ENCODE data around the gene ZNF557. TPM values are rescaled to one million over a fixed set of nuclear protein-coding genes. Genes with fewer than 3 reads are reported as not detected.

Gene ZNF557
- total and polyA plus RNA-seq, 10 donors = 1.1 to 20.8 (median 13.6) TPM

DNA sequence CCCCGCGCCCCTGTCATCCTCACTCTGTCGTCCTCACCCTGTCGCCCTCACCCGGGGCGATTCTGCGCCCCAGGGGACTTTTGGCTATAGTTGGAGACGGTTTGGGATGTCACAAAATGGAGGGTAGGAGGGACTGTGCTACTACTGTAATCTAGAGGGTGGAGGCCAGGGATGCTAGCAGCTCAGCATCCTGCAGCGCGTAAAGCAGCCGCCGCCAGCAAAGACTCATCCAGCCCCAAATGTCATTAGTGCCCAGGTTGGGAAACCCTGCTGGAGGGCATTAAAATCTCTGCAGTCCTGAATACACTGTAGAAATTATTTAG is 362 bp downstream of the ZNF557 start:
- H3K27me3 ChIP-seq (replicated peaks in 1 of 7) = no peaks in the 10 kb centered on the region
- H3K27ac ChIP-seq = peak overlapping the region; percentile 89 to 97 (median 92)
- DNase-seq = no peak
- peak overlapping the region; percentile 85 to 100 (median 98) for H3K4me3 ChIP-seq
- H3K4me1 ChIP-seq = peaks cover 6 to 24% (median 16%) of the 10 kb centered on the region in 6 donors
- H3K9me3 ChIP-seq = peaks cover 0 to 7% (median under 1%) of the 10 kb centered on the region in 8 donors
- peaks cover 0 to 45% (median 40%) of the 10 kb centered on the region in 6 donors for H3K36me3 ChIP-seq
- intact Hi-C loops (cut with DNase I; ENCODE audit: low total_unique reads) = no loop called here
- WGBS, 5 donors = 0 to 2% (median 1%) methylated on average over 8 to 12 of the region's 12 CpGs
- no peak for TF ChIP-seq POLR2AphosphoS5 (IDR thresholded peaks at IDR 0.05)
- TF ChIP-seq, protein P1, sequence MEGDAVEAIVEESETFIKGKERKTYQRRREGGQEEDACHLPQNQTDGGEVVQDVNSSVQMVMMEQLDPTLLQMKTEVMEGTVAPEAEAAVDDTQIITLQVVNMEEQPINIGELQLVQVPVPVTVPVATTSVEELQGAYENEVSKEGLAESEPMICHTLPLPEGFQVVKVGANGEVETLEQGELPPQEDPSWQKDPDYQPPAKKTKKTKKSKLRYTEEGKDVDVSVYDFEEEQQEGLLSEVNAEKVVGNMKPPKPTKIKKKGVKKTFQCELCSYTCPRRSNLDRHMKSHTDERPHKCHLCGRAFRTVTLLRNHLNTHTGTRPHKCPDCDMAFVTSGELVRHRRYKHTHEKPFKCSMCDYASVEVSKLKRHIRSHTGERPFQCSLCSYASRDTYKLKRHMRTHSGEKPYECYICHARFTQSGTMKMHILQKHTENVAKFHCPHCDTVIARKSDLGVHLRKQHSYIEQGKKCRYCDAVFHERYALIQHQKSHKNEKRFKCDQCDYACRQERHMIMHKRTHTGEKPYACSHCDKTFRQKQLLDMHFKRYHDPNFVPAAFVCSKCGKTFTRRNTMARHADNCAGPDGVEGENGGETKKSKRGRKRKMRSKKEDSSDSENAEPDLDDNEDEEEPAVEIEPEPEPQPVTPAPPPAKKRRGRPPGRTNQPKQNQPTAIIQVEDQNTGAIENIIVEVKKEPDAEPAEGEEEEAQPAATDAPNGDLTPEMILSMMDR (IDR thresholded peaks at IDR 0.05 in 8 of 11, conservative IDR thresholded peaks at IDR 0.05 in 3 of 11) = peak in 1 of 11 experiments; percentile 0

DNA sequence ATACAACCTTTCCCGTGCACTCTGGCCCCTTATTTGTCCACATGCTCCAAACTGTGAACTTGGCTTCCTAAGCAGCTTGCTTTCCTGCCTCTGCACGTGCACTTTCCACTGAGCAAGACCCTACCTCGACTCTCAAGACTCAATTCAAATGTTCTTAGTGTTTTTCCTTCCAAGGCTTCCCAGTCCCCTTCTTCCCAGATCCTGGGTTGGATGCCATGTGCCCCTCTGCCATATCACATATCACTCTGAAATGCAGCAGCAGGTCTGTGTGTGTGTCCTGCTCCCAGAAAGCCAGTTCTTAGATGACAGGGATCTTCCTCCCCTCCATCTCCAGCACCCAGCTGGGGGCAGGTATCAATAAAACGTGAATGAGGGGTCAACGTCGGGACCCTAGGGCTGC is 3.0 kb downstream of the ZNF557 start:
- 93 to 98% (median 95%) methylated on average over 6 of the region's 6 CpGs for WGBS, 5 donors
- peaks cover 23 to 71% (median 67%) of the 10 kb centered on the region in 6 donors for H3K36me3 ChIP-seq
- intact Hi-C loops (cut with DNase I; ENCODE audit: low total_unique reads) = no loop called here

DNA sequence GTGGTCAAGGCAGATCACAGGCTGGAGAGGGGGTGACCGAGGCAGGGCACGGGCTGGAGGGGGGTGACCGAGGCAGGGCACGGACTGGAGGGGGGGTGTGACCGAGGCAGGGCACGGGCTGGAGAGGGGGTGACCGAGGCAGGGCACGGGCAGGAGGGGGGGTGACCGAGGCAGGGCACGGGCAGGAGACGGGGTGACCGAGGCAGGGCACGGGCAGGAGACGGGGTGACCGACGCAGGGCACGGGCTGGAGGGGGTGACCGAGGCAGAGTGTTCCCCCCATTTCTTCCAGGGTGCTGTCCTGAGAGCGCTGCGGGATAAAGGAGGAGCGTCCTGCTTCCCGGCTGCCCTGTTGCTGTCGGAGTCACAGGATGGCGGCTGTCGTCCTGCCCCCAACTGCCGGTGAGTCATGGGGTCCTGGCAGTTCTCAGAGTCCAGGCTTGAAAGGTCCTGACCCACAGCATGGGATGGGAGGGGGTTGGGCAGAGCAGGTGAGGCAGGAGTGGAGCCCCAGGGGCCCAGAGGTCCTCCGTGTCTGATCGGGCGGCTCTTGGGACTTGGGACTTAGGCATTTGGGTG is 5.3 kb downstream of the ZNF557 start:
- TF ChIP-seq POLR2AphosphoS5 (IDR thresholded peaks at IDR 0.05) = peak in 1 of 3 donors; percentile 23
- no peak for TF ChIP-seq POLR2A (IDR thresholded peaks at IDR 0.05)
- H3K4me1 ChIP-seq = peaks cover 6 to 17% (median 13%) of the 10 kb centered on the region in 6 donors
- H3K27me3 ChIP-seq (replicated peaks in 1 of 7) = no peaks in the 10 kb centered on the region
- intact Hi-C loops (cut with DNase I; ENCODE audit: low total_unique reads) = no loop called here
- WGBS, 5 donors = 97 to 98% (median 98%) methylated on average over 25 to 29 of the region's 29 CpGs
- H3K4me3 ChIP-seq = no peak overlapping the region
- peaks cover 13 to 51% (median 50%) of the 10 kb centered on the region in 8 donors for H3K9me3 ChIP-seq
- no peak overlapping the region for H3K27ac ChIP-seq
- no peak for DNase-seq
- peaks cover 39 to 94% (median 89%) of the 10 kb centered on the region in 6 donors for H3K36me3 ChIP-seq

More for the DNA sequence above, 3.0 kb downstream of the ZNF557 start:
- no peaks in the 10 kb centered on the region for H3K27me3 ChIP-seq (replicated peaks in 1 of 7)
- no peak overlapping the region for H3K27ac ChIP-seq
- no peak overlapping the region for H3K4me3 ChIP-seq
- H3K4me1 ChIP-seq = peaks cover 6 to 24% (median 16%) of the 10 kb centered on the region in 6 donors
- peaks cover 3 to 29% (median 27%) of the 10 kb centered on the region in 8 donors for H3K9me3 ChIP-seq
- no peak for DNase-seq
- TF ChIP-seq POLR2AphosphoS5 (IDR thresholded peaks at IDR 0.05) (no peak), POLR2A (IDR thresholded peaks at IDR 0.05) (no peak)
- TF ChIP-seq, protein P1 (IDR thresholded peaks at IDR 0.05 in 8 of 11, conservative IDR thresholded peaks at IDR 0.05 in 3 of 11) = no peak

DNA sequence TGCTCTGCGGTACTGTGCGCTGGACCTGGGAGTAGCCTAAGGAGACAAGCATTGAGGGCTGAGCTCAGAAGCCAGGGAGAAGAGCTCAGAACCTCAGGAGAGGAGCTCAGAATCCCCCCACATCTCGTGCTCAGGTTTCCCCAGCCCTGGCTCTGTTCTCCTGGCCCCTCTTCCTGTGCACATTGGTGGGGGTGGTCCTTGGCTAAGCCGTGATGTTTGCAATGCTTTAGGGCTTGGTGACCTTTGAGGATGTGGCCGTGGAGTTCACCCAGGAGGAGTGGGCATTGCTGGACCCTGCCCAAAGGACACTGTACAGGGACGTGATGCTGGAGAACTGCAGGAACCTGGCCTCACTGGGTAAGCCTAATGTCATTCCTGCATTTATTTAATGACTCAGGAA is 6.6 kb downstream of the ZNF557 start:
- TF ChIP-seq POLR2AphosphoS5 (IDR thresholded peaks at IDR 0.05) (no peak), POLR2A (IDR thresholded peaks at IDR 0.05) (no peak)
- Histone ChIP-seq H3K9me3 (peaks cover 21 to 65% (median 63%) of the 10 kb centered on the region in 8 donors), H3K4me1 (peaks cover 0 to 4% (median under 1%) of the 10 kb centered on the region in 6 donors), H3K27me3 (replicated peaks in 1 of 7) (no peaks in the 10 kb centered on the region), H3K36me3 (peaks cover 50 to 100% (median 97%) of the 10 kb centered on the region in 6 donors), H3K27ac (no peak overlapping the region), H3K4me3 (no peak overlapping the region)
- DNase-seq = no peak
- intact Hi-C loops (cut with DNase I; ENCODE audit: low total_unique reads) = no loop called here
- 97 to 100% (median 98%) methylated on average over 4 to 6 of the region's 6 CpGs for WGBS, 5 donors

DNA sequence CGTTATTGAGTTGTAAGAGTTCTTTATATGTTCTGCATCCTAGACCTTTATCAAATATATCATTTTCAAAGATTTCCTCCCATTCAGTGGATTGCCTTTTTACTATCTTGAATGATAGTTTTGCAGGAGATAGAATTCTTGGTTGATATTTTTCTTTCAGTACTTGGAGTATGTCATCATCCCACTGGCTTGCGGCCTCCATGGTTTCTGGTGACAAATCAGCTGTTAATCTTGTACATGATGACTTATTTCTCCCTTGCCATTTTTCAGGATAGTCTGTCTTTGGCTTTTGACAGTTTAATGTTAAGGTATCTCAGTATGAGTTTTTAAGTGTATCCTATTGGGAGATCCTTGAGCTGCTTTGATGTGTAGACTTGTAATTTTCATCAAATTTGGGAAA is 8.5 kb downstream of the ZNF557 start:
- H3K27me3 ChIP-seq (replicated peaks in 1 of 7) = no peaks in the 10 kb centered on the region
- H3K4me3 ChIP-seq = no peak overlapping the region
- 93 to 100% (median 97%) methylated on average over 2 of the region's 2 CpGs for WGBS, 5 donors
- peaks cover 26 to 83% (median 82%) of the 10 kb centered on the region in 8 donors for H3K9me3 ChIP-seq
- intact Hi-C loops (cut with DNase I; ENCODE audit: low total_unique reads) = no loop called here
- no peak overlapping the region for H3K27ac ChIP-seq
- TF ChIP-seq POLR2AphosphoS5 (IDR thresholded peaks at IDR 0.05) (no peak), POLR2A (IDR thresholded peaks at IDR 0.05) (no peak)
- TF ChIP-seq, protein P1 (IDR thresholded peaks at IDR 0.05 in 8 of 11, conservative IDR thresholded peaks at IDR 0.05 in 3 of 11) = no peak
- no peaks in the 10 kb centered on the region for H3K4me1 ChIP-seq
- no peak for DNase-seq
- peaks cover 63 to 100% (median 99%) of the 10 kb centered on the region in 6 donors for H3K36me3 ChIP-seq
